Esophagus (tissue), 2 donors: ENCODE results near the gene OPHN1. TPM values are rescaled to one million over a fixed set of nuclear protein-coding genes. Genes with fewer than 3 reads are reported as not detected.

Source experiments
- polyA plus RNA-seq, 2 donors: library from polyadenylated mRNA; stranded (reverse); fragments of 200-250 nt; gene quantifications; one replicate each; pipeline ENCODE4 v1.2.3, GENCODE V29; 2013
- donor health status: healthy with polysubstance abuse.
- donor health status: Bipolar disorder and iron deficiency.

Gene OPHN1
- polyA plus RNA-seq, 2 donors: 0.96 to 1.2 TPM

Other genes starting within 250 kb of the OPHN1 start
- gene YIPF6, start 65.6 kb upstream of the OPHN1 start, polyA plus RNA-seq: 1 to 10 TPM; 5.2 to 9.1 TPM
- gene STARD8, start 214.2 kb upstream of the OPHN1 start, polyA plus RNA-seq: under 1 TPM; 0.75 to 0.86 TPM